Colonic mucosa (tissue), 4 donors: ENCODE data around the gene C2CD4D. TPM values are rescaled to one million over a fixed set of nuclear protein-coding genes. Genes with fewer than 3 reads are reported as not detected.

ENCODE experiments used
- DNase-seq: peaks from one replicate; pipeline ENCODE4 v3.0.0-alpha.2; 2020
- H3K27ac ChIP-seq: fragments of 200-600 bp; one replicate; pipeline ENCODE4 v1.8.0; 2021
- H3K27me3 ChIP-seq: fragments of 200-600 bp; one replicate; pipeline ENCODE4 v1.8.0; 2021
- H3K36me3 ChIP-seq: fragments of 200-600 bp; one replicate; pipeline ENCODE4 v1.8.0; 2021
- H3K4me1 ChIP-seq: fragments of 200-600 bp; one replicate; pipeline ENCODE4 v1.8.0; 2021; ENCODE audit warnings: mild to moderate bottlenecking
- H3K4me3 ChIP-seq: fragments of 200-600 bp; one replicate; pipeline ENCODE4 v1.8.0; 2021
- H3K9ac ChIP-seq, 2 donors: one replicate each; pipeline ENCODE4 v1.7.0; 2013; ENCODE audit warnings: control low read depth in 2 of 2, low read depth in 2 of 2, low read length in 2 of 2
- H3K9me3 ChIP-seq: fragments of 200-600 bp; one replicate; pipeline ENCODE4 v1.8.0; 2021
- CTCF ChIP-seq: fragments of 200-600 bp; IDR thresholded peaks from one replicate; pipeline ENCODE4 v1.8.0; 2022; ENCODE audit warnings: antibody characterized with exemption, mild to moderate bottlenecking
- intact Hi-C: fragments of 100-400 bp; cut with DNase I; formaldehyde crosslinking; loops from one replicate; pipeline ENCODE4 v1.14.1; 2022
- total RNA-seq, 2 donors: library from RNA; stranded (reverse); fragmentation: NEBNext Ultra II Directional in 1 of 2; extraction: Animal tissue kit (Norgen Biotek cat#: 25700) in 1 of 2; gene quantifications; one replicate each; pipeline ENCODE4 v1.2.1, GENCODE V29; 2021
- donor health status: healthy.
- donor health status: DM: no; HTN: no; CAD: no.
- donor health status: DM: no; HTN: no; CAD: no.

The C2CD4D gene
- total RNA-seq, 2 donors from 2014 or later = 0.85 to 1.6 TPM

- no peak overlapping the region for H3K4me3 ChIP-seq
- intact Hi-C loops = loop anchor here (10.0 kb wide), 2 partner anchors 141 to 241 kb away; no protein-coding TSS in a partner anchor
- no peak for TF ChIP-seq CTCF
- peaks cover 10% of the 10 kb centered on the region for H3K4me1 ChIP-seq
- peak overlapping the region in 1 of 2 donors; percentile 2 for H3K9ac ChIP-seq
- peaks cover 6% of the 10 kb centered on the region for H3K27me3 ChIP-seq
- no peak overlapping the region for H3K27ac ChIP-seq
- no peak for DNase-seq
- H3K9me3 ChIP-seq = no peaks in the 10 kb centered on the region
- no peaks in the 10 kb centered on the region for H3K36me3 ChIP-seq
These were observed 4.0 kb downstream of the C2CD4D start for GRCh38 chr1:151835596-151835995.

GRCh38 chr1:151834239-151834638, 5.4 kb downstream of the C2CD4D start:
- no peak for TF ChIP-seq CTCF
- intact Hi-C loops = loop anchor here (10.0 kb wide), 2 partner anchors 139 to 239 kb away; no protein-coding TSS in a partner anchor
- H3K9ac ChIP-seq = peak overlapping the region in 1 of 2 donors; percentile 54
- no peak for DNase-seq
- no peak overlapping the region for H3K27ac ChIP-seq
- no peak overlapping the region for H3K4me3 ChIP-seq
- peaks cover 6% of the 10 kb centered on the region for H3K27me3 ChIP-seq
- H3K36me3 ChIP-seq = no peaks in the 10 kb centered on the region
- peaks cover 14% of the 10 kb centered on the region for H3K4me1 ChIP-seq
- no peaks in the 10 kb centered on the region for H3K9me3 ChIP-seq

GRCh38 chr1:151833172-151833900, 6.3 kb downstream of the C2CD4D start:
- Histone ChIP-seq H3K4me1 (peaks cover 14% of the 10 kb centered on the region), H3K4me3 (no peak overlapping the region), H3K27ac (no peak overlapping the region), H3K9me3 (no peaks in the 10 kb centered on the region), H3K36me3 (no peaks in the 10 kb centered on the region), H3K27me3 (peaks cover under 1% of the 10 kb centered on the region), H3K9ac (peak overlapping the region; percentile 27 to 94)
- DNase-seq = no peak
- intact Hi-C loops = loop anchor here (10.0 kb wide), 2 partner anchors 139 to 239 kb away; no protein-coding TSS in a partner anchor
- no peak for TF ChIP-seq CTCF

- peak overlapping the region; percentile 41 to 94 for H3K9ac ChIP-seq
- no peaks in the 10 kb centered on the region for H3K27me3 ChIP-seq
- H3K27ac ChIP-seq = peak overlapping the region; percentile 89
- H3K4me1 ChIP-seq = peaks cover 14% of the 10 kb centered on the region
- DNase-seq = peak; percentile 88
- H3K9me3 ChIP-seq = no peaks in the 10 kb centered on the region
- no peak overlapping the region for H3K4me3 ChIP-seq
- intact Hi-C loops = loop anchor here (10.0 kb wide), 2 partner anchors 138 to 238 kb away; no protein-coding TSS in a partner anchor
- no peak for TF ChIP-seq CTCF
- no peaks in the 10 kb centered on the region for H3K36me3 ChIP-seq
These were observed 7.2 kb downstream of the C2CD4D start for GRCh38 chr1:151832318-151832980.

GRCh38 chr1:151831605-151832004, 8.0 kb downstream of the C2CD4D start, which contains the start of gene RORC:
TSS of gene RORC (minus strand) at chr1:151831802. CDS start at chr1:151831764, 38 bp downstream.
- TF ChIP-seq CTCF = no peak
- peak within 1 kb of the TSS; percentile 33 for H3K4me3 ChIP-seq
- no peaks in the 10 kb centered on the region for H3K36me3 ChIP-seq
- DNase-seq = peak; percentile 83
- intact Hi-C loops = loop anchor here (10.0 kb wide), 2 partner anchors 137 to 237 kb away; no protein-coding TSS in a partner anchor
- no peaks in the 10 kb centered on the region for H3K27me3 ChIP-seq
- H3K27ac ChIP-seq = peak within 1 kb of the TSS; percentile 89
- H3K9ac ChIP-seq = peak within 1 kb of the TSS; percentile 67 to 94
- H3K9me3 ChIP-seq = no peaks in the 10 kb centered on the region
- H3K4me1 ChIP-seq = peaks cover 14% of the 10 kb centered on the region
